ENCODE data around the gene ANXA2.
"Not testable (repeated sequence)": the region's sequence is repeated elsewhere in the genome, so short reads cannot be mapped to it uniquely, and the experiment has no call there.

Gene ANXA2

GRCh38 chr15:60373745-60374144 lies 24.0 kb downstream of the ANXA2 start:
- Mint-ChIP-seq H3K4me3 (no peak overlapping the region), H3K36me3 (ENCODE audit: low read depth) (peaks cover 73% of the 10 kb centered on the region), H3K27ac (peak overlapping the region; percentile 20), H3K27me3 (no peaks in the 10 kb centered on the region), H3K9me3 (no peaks in the 10 kb centered on the region), H3K4me1 (ENCODE audit: low read depth) (peaks cover 33% of the 10 kb centered on the region)
- DNase-seq: no peak

- Mint-ChIP-seq H3K4me3 (no peak overlapping the region), H3K27me3 (no peaks in the 10 kb centered on the region), H3K27ac (no peak overlapping the region), H3K4me1 (ENCODE audit: low read depth) (peaks cover 33% of the 10 kb centered on the region), H3K9me3 (no peaks in the 10 kb centered on the region), H3K36me3 (ENCODE audit: low read depth) (peaks cover 72% of the 10 kb centered on the region)
- no peak for DNase-seq
These were observed 24.5 kb downstream of the ANXA2 start for GRCh38 chr15:60373327-60373726.

DNA sequence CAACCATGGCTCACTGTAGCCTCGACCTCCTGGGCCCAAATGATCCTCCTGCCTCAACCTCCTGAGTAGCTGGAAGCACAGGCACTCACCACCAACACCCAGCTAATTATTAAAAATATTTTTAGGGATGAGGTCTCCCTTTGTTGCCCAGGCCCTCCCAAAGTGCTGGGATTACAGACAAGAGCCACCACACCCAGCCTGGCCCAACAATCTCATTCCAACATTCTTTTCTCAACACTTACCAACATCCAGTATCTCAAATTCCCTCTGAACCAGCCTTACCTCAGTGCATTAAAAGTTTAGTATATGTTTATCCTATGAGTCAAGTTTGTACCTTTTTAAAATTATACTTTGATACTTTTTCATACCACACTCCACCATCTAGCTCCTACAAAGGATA lies 25.0 kb downstream of the ANXA2 start:
- DNase-seq: no peak
- Mint-ChIP-seq H3K4me3 (no peak overlapping the region), H3K27me3 (no peaks in the 10 kb centered on the region), H3K4me1 (ENCODE audit: low read depth) (peaks cover 33% of the 10 kb centered on the region), H3K9me3 (no peaks in the 10 kb centered on the region), H3K27ac (no peak overlapping the region), H3K36me3 (ENCODE audit: low read depth) (peaks cover 69% of the 10 kb centered on the region)

DNA sequence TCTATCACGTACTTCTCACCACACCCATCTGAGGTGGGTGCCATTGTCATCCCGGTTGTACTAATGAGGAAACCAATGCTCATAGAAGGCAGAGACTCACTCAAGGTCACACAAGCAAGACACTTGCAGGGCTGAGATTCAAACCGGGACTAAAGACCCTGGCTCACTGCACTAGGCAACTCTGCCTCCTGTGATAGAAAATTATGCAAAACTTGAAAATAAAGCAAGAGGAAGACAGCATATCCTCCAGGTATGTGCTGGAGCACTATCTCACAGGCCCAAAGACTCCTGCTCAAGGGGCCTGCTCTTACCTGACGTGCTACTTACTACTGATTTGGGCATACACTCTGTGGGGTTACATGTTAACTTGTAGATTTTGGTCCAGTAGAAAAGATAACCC lies 25.6 kb downstream of the ANXA2 start:
- H3K9me3 Mint-ChIP-seq: no peaks in the 10 kb centered on the region
- DNase-seq: no peak
- H3K4me3 Mint-ChIP-seq: no peak overlapping the region
- H3K36me3 Mint-ChIP-seq (ENCODE audit: low read depth): peaks cover 69% of the 10 kb centered on the region
- peaks cover 33% of the 10 kb centered on the region for H3K4me1 Mint-ChIP-seq (ENCODE audit: low read depth)
- H3K27me3 Mint-ChIP-seq: no peaks in the 10 kb centered on the region
- H3K27ac Mint-ChIP-seq: no peak overlapping the region

DNA sequence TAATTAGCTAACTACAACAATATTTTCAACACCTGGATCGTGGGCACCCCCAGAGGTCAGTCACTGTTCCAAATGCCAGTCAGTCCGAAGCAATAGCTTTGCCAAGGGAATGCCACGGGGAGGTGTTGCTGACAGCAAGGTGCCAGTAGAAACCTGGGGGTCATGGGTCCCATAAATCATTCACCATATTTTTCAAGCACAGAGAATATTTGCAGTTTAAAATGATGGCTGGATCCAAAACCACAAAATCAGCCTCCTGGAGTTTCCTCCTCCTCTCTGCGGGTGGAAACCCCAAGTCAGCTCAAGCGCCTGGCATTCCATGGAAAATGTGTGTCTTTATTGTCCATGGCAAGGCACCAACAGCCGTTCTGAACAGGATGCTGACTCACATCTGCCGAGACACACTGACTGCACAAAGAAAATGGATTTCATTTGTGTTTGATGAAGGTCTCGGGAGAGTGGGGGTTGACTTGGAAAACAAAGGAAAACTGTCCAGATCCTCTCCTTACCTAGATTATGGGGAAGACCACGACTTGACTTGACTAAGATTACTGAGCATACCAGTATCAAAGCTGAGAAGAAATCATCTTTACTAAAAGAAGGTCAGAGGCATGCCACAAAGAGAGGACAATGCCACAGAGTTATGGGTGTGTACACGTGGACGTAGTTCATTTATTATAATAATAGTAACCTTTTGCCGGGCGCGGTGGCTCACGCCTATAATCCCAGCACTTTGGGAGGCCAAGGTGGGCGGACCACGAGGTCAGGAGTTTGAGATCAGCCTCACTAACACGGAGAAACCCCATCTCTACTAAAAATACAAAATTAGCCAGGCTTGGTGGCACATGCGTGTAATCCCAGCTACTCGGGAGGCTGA lies 26.4 kb downstream of the ANXA2 start:
- Mint-ChIP-seq H3K4me3 (peak overlapping the region; percentile 27), H3K9me3 (no peaks in the 10 kb centered on the region), H3K36me3 (ENCODE audit: low read depth) (peaks cover 61% of the 10 kb centered on the region), H3K27ac (peak overlapping the region; percentile 93), H3K4me1 (ENCODE audit: low read depth) (peaks cover 33% of the 10 kb centered on the region), H3K27me3 (no peaks in the 10 kb centered on the region)
- DNase-seq: no peak

- H3K4me3 Mint-ChIP-seq: no peak overlapping the region
- H3K27me3 Mint-ChIP-seq: no peaks in the 10 kb centered on the region
- peaks cover 33% of the 10 kb centered on the region for H3K4me1 Mint-ChIP-seq (ENCODE audit: low read depth)
- peak overlapping the region; percentile 93 for H3K27ac Mint-ChIP-seq
- no peak for DNase-seq
- H3K36me3 Mint-ChIP-seq (ENCODE audit: low read depth): peaks cover 58% of the 10 kb centered on the region
- no peaks in the 10 kb centered on the region for H3K9me3 Mint-ChIP-seq
These were observed 27.0 kb downstream of the ANXA2 start for GRCh38 chr15:60370869-60371136.

DNA sequence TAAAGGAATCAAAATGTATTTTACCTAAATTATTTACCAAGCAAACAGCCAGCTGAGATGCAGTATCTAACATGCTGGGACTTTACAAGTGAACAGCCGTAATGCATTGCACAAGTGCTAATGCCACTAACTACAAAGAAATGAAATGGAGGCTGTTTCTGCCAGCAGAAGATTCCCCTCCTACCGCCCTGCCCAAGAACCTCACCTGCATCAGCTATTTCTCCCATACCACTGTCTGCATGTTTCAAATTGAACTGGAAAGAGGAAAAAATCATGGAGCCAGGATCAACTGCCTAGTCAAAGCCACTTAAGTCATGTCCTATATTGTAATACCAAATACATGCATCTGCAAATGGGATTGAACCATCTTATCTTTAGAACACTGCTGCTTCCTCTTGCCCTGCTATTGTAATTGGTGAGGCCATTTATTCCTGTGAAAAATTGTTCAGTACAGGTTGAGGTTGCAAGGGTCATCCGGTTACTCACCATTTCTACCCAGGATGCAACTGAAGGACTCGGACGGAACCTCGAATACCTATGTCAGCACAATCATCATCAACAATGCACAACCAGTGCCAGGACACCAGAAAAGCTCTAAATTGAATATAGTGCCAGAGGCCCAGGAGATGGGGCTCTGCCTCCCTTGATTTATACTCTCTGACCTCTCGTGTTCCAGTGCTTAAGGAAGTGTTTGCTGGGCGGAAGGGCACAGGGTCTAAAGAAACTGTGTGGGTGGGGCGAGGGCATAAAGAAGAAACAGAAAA lies 27.5 kb downstream of the ANXA2 start:
- Mint-ChIP-seq H3K27me3 (no peaks in the 10 kb centered on the region), H3K27ac (peak overlapping the region; percentile 93), H3K9me3 (no peaks in the 10 kb centered on the region), H3K4me1 (ENCODE audit: low read depth) (peaks cover 32% of the 10 kb centered on the region), H3K4me3 (no peak overlapping the region), H3K36me3 (ENCODE audit: low read depth) (peaks cover 55% of the 10 kb centered on the region)
- no peak for DNase-seq

- no peak overlapping the region for H3K27ac Mint-ChIP-seq
- no peak overlapping the region for H3K4me3 Mint-ChIP-seq
- peaks cover 52% of the 10 kb centered on the region for H3K36me3 Mint-ChIP-seq (ENCODE audit: low read depth)
- H3K4me1 Mint-ChIP-seq (ENCODE audit: low read depth): peaks cover 32% of the 10 kb centered on the region
- H3K27me3 Mint-ChIP-seq: no peaks in the 10 kb centered on the region
- H3K9me3 Mint-ChIP-seq: no peaks in the 10 kb centered on the region
- DNase-seq: no peak
These were observed 28.1 kb downstream of the ANXA2 start for GRCh38 chr15:60369696-60370095.

DNA sequence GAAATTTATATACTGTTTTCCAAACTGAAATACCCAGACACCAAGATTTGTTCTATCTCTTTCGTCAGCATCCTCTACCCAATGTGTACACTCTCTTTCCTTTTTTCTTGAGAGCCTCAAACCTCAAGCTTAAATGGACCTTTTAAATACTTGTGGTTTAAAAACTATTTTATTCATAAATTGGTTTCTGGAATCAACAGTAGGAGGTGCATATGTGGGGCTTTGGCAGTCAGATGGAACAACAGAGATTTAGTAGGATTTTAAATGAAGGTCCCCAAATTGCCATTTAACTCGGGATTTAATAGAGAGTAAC lies 33.2 kb downstream of the ANXA2 start:
- Mint-ChIP-seq H3K4me3 (no peak overlapping the region), H3K36me3 (ENCODE audit: low read depth) (peaks cover 57% of the 10 kb centered on the region), H3K9me3 (no peaks in the 10 kb centered on the region), H3K27ac (no peak overlapping the region), H3K27me3 (no peaks in the 10 kb centered on the region), H3K4me1 (ENCODE audit: low read depth) (peaks cover 29% of the 10 kb centered on the region)
- no peak for DNase-seq

- H3K4me1 Mint-ChIP-seq (ENCODE audit: low read depth): peaks cover 30% of the 10 kb centered on the region
- no peak for DNase-seq
- no peaks in the 10 kb centered on the region for H3K9me3 Mint-ChIP-seq
- no peak overlapping the region for H3K27ac Mint-ChIP-seq
- H3K27me3 Mint-ChIP-seq: no peaks in the 10 kb centered on the region
- peaks cover 60% of the 10 kb centered on the region for H3K36me3 Mint-ChIP-seq (ENCODE audit: low read depth)
- H3K4me3 Mint-ChIP-seq: no peak overlapping the region
These were observed 33.7 kb downstream of the ANXA2 start for GRCh38 chr15:60363903-60364611.

- Mint-ChIP-seq H3K27ac (peak overlapping the region; percentile 57), H3K27me3 (no peaks in the 10 kb centered on the region), H3K4me1 (ENCODE audit: low read depth) (peaks cover 30% of the 10 kb centered on the region), H3K4me3 (no peak overlapping the region), H3K9me3 (no peaks in the 10 kb centered on the region), H3K36me3 (ENCODE audit: low read depth) (peaks cover 67% of the 10 kb centered on the region)
- no peak for DNase-seq
These were observed 34.7 kb downstream of the ANXA2 start for GRCh38 chr15:60363087-60363549.

DNA sequence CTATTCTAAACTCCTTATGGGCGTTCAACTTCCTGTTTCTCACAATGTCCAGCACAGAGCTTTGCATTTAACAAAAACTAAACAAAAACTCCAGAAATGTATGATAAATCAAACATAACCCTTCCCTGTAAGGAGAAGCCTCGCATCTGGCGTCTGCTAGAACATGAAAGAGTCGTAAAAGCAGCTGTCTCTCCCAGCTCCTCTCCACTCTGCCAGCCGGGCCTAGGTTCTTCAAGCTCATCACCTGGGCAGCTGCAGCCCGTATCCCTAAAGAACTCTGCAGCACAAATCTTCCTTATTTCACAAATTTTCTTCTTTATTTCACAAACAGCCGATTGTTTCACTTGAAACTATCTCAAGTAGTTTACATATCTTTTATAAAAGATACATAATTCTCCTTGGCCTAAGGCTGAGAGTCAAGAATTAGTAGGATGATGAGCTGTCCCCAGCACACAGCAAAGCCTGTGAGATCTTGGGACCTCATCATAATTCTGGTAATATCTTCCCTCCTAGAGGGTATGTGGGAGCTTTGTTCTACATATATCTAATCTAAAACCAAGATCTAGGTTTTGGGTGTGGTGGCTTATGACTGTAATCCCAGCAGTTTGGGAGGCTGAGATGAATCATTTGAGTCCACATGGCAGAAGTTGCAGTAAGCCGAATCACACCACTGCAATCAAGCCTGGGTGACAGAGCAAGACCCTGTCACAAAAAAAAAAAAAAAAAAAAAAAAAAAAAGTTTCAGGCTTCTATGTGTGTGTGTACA lies 35.3 kb downstream of the ANXA2 start:
- Mint-ChIP-seq H3K36me3 (ENCODE audit: low read depth) (peaks cover 72% of the 10 kb centered on the region), H3K27me3 (no peaks in the 10 kb centered on the region), H3K4me3 (no peak overlapping the region), H3K27ac (peak overlapping the region; percentile 83), H3K4me1 (ENCODE audit: low read depth) (peaks cover 30% of the 10 kb centered on the region), H3K9me3 (no peaks in the 10 kb centered on the region)
- no peak for DNase-seq

- H3K9me3 Mint-ChIP-seq, H3K27me3 Mint-ChIP-seq, H3K27ac Mint-ChIP-seq, DNase-seq, H3K4me3 Mint-ChIP-seq: not testable (repeated sequence)
- H3K4me1 Mint-ChIP-seq (ENCODE audit: low read depth): peaks cover 28% of the 10 kb centered on the region
- H3K36me3 Mint-ChIP-seq (ENCODE audit: low read depth): peaks cover 93% of the 10 kb centered on the region
These were observed 38.0 kb downstream of the ANXA2 start for GRCh38 chr15:60359738-60360137.

GRCh38 chr15:60358935-60359682 lies 38.7 kb downstream of the ANXA2 start:
- peaks cover 26% of the 10 kb centered on the region for H3K4me1 Mint-ChIP-seq (ENCODE audit: low read depth)
- H3K27ac Mint-ChIP-seq: no peak overlapping the region
- no peaks in the 10 kb centered on the region for H3K9me3 Mint-ChIP-seq
- no peak overlapping the region for H3K4me3 Mint-ChIP-seq
- DNase-seq: no peak
- no peaks in the 10 kb centered on the region for H3K27me3 Mint-ChIP-seq
- H3K36me3 Mint-ChIP-seq (ENCODE audit: low read depth): peaks cover 94% of the 10 kb centered on the region

Data from activated T-cell treated with anti-CD3 and anti-CD28 coated beads, Interleukin-2, amount 50 U/mL, for 24 hours (primary cell).